Endothelial cell of umbilical vein (primary cell): ENCODE data around the gene PHLDB2. TPM values are rescaled to one million over a fixed set of nuclear protein-coding genes. Genes with fewer than 3 reads are reported as not detected.

Experiments used
- BruUV-seq: library from RNA; stranded (reverse); fragments of 400-500 nt; replicated peaks from 2 replicates; lab custom pipeline; 2021; lab: Mats Ljungman, UMichigan
- CTCF ChIA-PET: fragments of 300-600, 350-600 bp; sonication (Branson Sonifier 250); formaldehyde crosslinking; loops from one replicate; lab custom pipeline; 2021; ENCODE audit warnings: antibody characterized with exemption, inconsistent platforms; lab: Charles Lee
- POLR2A ChIA-PET: fragments of 300-600, 350-600 bp; sonication (Branson Sonifier 250); formaldehyde crosslinking; loops from one replicate; lab custom pipeline; 2021; ENCODE audit warnings: antibody characterized with exemption, inconsistent platforms; lab: Charles Lee
- DNase-seq: peaks from one replicate; pipeline ENCODE4 v3.0.0-alpha.2; 2011; ENCODE audit warnings: low read depth, low spot score
- FAIRE-seq: peaks from 2 replicates; lab custom pipeline; 2011; peaks lifted over from hg19 to GRCh38; lab: Jason Lieb, UNC
- H2AFZ ChIP-seq: 2 replicates; pipeline ENCODE4 v1.6.0; 2012; ENCODE audit warnings: low read depth, low read length, control low read depth, inconsistent platforms
- H3K27ac ChIP-seq: 2 replicates; pipeline ENCODE4 v1.5.1; 2011; ENCODE audit warnings: low read depth, mild to moderate bottlenecking, control low read depth, low read length, moderate library complexity; ENCODE audit not compliant: insufficient read depth
- H3K27me3 ChIP-seq, 2 experiments: 2 replicates each; pipeline versions ENCODE4 v1.6.0 to v1.6.1; 2011; ENCODE audit warnings: low read length in 2 of 2, mixed read lengths in 1 of 2; ENCODE audit not compliant: control insufficient read depth in 2 of 2, insufficient read depth in 2 of 2
- H3K36me3 ChIP-seq, 2 experiments: 2 replicates in 1 of 2; 3 replicates in 1 of 2; pipeline ENCODE4 v1.5.1; 2011; ENCODE audit warnings: low read length in 2 of 2, mild to moderate bottlenecking in 1 of 2, moderate library complexity in 1 of 2; ENCODE audit not compliant: control insufficient read depth in 2 of 2, insufficient read depth in 2 of 2; ENCODE audit errors: extremely low read depth in 1 of 2
- H3K4me1 ChIP-seq: 3 replicates; pipeline ENCODE4 v1.5.1; 2011; ENCODE audit warnings: mild to moderate bottlenecking, low read length; ENCODE audit not compliant: control insufficient read depth, insufficient read depth; ENCODE audit errors: extremely low read depth
- H3K4me2 ChIP-seq: 2 replicates; pipeline ENCODE4 v1.6.1; 2011; ENCODE audit warnings: low read length, control low read depth, mixed read lengths; ENCODE audit not compliant: insufficient read depth
- H3K4me3 ChIP-seq, 3 experiments: fragments of 200-600 bp in 1 of 3; sonication (generic), shearing (Covaris generic) in 1 of 3; replicated peaks in 1 of 3; 2 replicates each; pipeline ENCODE4 v1.5.1; 2011 to 2016; ENCODE audit warnings: control low read depth in 3 of 3, low read length in 3 of 3, mild to moderate bottlenecking in 2 of 3, inconsistent platforms in 1 of 3, low read depth in 1 of 3, moderate library complexity in 1 of 3; ENCODE audit not compliant: insufficient read depth in 1 of 3
- H3K79me2 ChIP-seq: 2 replicates; pipeline ENCODE4 v1.6.0; 2012; ENCODE audit warnings: low read length, inconsistent platforms; ENCODE audit not compliant: control insufficient read depth, insufficient read depth
- H3K9ac ChIP-seq: replicated peaks from 2 replicates; pipeline ENCODE3; 2011; ENCODE audit warnings: low read length, control low read depth; ENCODE audit not compliant: insufficient read depth; ENCODE audit errors: extremely low read depth
- H3K9me1 ChIP-seq: replicated peaks from 3 replicates; pipeline ENCODE4 v1.6.0; 2011; ENCODE audit warnings: mild to moderate bottlenecking, low read length; ENCODE audit not compliant: control insufficient read depth, insufficient read depth; ENCODE audit errors: extremely low read depth
- H3K9me3 ChIP-seq: replicated peaks from 2 replicates; pipeline ENCODE4 v1.5.1; 2012; ENCODE audit warnings: low read length, inconsistent platforms; ENCODE audit not compliant: control insufficient read depth, insufficient read depth
- H4K20me1 ChIP-seq: replicated peaks from 2 replicates; pipeline ENCODE3; 2011; ENCODE audit warnings: mild to moderate bottlenecking, low read length; ENCODE audit not compliant: control insufficient read depth, insufficient read depth; ENCODE audit errors: extremely low read depth
- CTCF ChIP-seq, 2 donors: IDR thresholded peaks; 1 replicate in 1 of 2; 2 replicates in 1 of 2; pipeline ENCODE4 v1.5.1; 2011; ENCODE audit warnings: low read length in 2 of 2, mild to moderate bottlenecking in 2 of 2, moderate library complexity in 2 of 2, control low read depth in 1 of 2, inconsistent platforms in 1 of 2, low read depth in 1 of 2; ENCODE audit not compliant: insufficient read depth in 1 of 2; ENCODE audit errors: extremely low read depth in 1 of 2
- EZH2 ChIP-seq: IDR thresholded peaks from 2 replicates; pipeline ENCODE4 v1.6.1; 2012; ENCODE audit warnings: borderline replicate concordance, low read depth, mild to moderate bottlenecking, moderate library complexity, low read length, inconsistent platforms; ENCODE audit not compliant: severe bottlenecking
- FOS ChIP-seq: IDR thresholded peaks from 2 replicates; pipeline ENCODE4 v1.6.1; 2011; ENCODE audit warnings: mild to moderate bottlenecking, low read length, moderate library complexity, borderline replicate concordance; ENCODE audit not compliant: insufficient read depth
- JUN ChIP-seq: IDR thresholded peaks from 2 replicates; pipeline ENCODE4 v1.6.1; 2011; ENCODE audit warnings: borderline replicate concordance, low read depth; ENCODE audit not compliant: insufficient read length, insufficient read depth
- MAX ChIP-seq: IDR thresholded peaks from 2 replicates; pipeline ENCODE4 v1.6.1; 2011; ENCODE audit not compliant: insufficient read depth, insufficient read length
- POLR2A ChIP-seq: IDR thresholded peaks from 2 replicates; pipeline ENCODE4 v1.6.1; 2012; ENCODE audit warnings: low read depth, mild to moderate bottlenecking, control low read depth, low read length
- dilution Hi-C: fragments of 300-500 bp; cut with MboI; formaldehyde crosslinking; loops from one replicate; pipeline ENCODE4 v1.15.0; 2019; ENCODE audit warnings: low sequenced_read_pairs; ENCODE audit not compliant: extremely low pct_ligation_motif_present
- intact Hi-C: fragments of 100-400 bp; cut with micrococcal nuclease; formaldehyde crosslinking; loops from one replicate; pipeline ENCODE4 v1.10.0; 2022
- polyA plus RNA-seq, 4 experiments: library from polyadenylated mRNA; depleted of rRNA in 3 of 4; stranded (reverse) in 3 of 4; unstranded in 1 of 4; fragments of >200 nt; gene quantifications; 2 replicates each; pipeline versions ENCODE4 v1.2.1 to v1.2.3, GENCODE V29; 2011 to 2012; ENCODE audit warnings: missing spikeins in 1 of 4
- total RNA-seq: library from RNA; stranded (reverse); gene quantifications from 2 replicates; pipeline ENCODE4 v1.2.3, GENCODE V29; 2021

Gene PHLDB2
- total and polyA plus RNA-seq, 2 donors (not counting 3 experiments of a cell fraction or from before 2014, with no cell fraction given) = 22.4 to 104 TPM

GRCh38 chr3:111827871-111828270 lies 31.2 kb upstream of the PHLDB2 start:
- H3K9me3 ChIP-seq = no peaks in the 10 kb centered on the region
- no peaks in the 10 kb centered on the region for H3K79me2 ChIP-seq
- no peaks in the 10 kb centered on the region for H3K36me3 ChIP-seq
- dilution Hi-C loops (no loop called here), intact Hi-C loops (no loop called here)
- H3K9ac ChIP-seq = no peak overlapping the region
- no peak overlapping the region for H3K4me2 ChIP-seq
- ChIA-PET POLR2A (no interaction called here), CTCF (interaction anchor here (1.0 to 2.0 kb wide), 3 partner anchors 10 to 110 kb away, joined by 4 to 6 read pairs (median 4); no protein-coding TSS in a partner anchor)
- no peaks in the 10 kb centered on the region for H3K27me3 ChIP-seq
- no peaks in the 10 kb centered on the region for H3K9me1 ChIP-seq
- no peaks in the 10 kb centered on the region for H3K4me1 ChIP-seq
- TF ChIP-seq CTCF (IDR thresholded peaks at IDR 0.05; ENCODE audit: extremely low read depth in 1 of 2, insufficient read depth in 1 of 2, low read depth in 1 of 2, low read length in 2 of 2) (no peak), EZH2 (no peak), FOS (no peak), MAX (no peak), POLR2A (no peak), JUN (no peak)
- no peak overlapping the region for H3K4me3 ChIP-seq
- no peak for DNase-seq
- no peaks in the 10 kb centered on the region for H4K20me1 ChIP-seq
- FAIRE-seq = no peak
- H3K27ac ChIP-seq = no peak overlapping the region
- BruUV-seq = no TSS peak
- H2AFZ ChIP-seq = no peak overlapping the region
